BJ (cell line): ENCODE data around the gene LITAF. TPM values are rescaled to one million over a fixed set of nuclear protein-coding genes. Genes with fewer than 3 reads are reported as not detected.
"Not testable (repeated sequence)": the region's sequence is repeated elsewhere in the genome, so short reads cannot be mapped to it uniquely, and the experiment has no call there.

ENCODE experiments used
- CTCF ChIA-PET: fragments of 350-600 bp; formaldehyde crosslinking; extraction: SDS; loops from one replicate; lab custom pipeline; 2021; ENCODE audit warnings: antibody characterized with exemption, inconsistent platforms; lab: Yijun Ruan, JAX
- POLR2A ChIA-PET: fragments of 300-600 bp; sonication (Branson Sonifier 250); formaldehyde crosslinking; extraction: SDS; loops from one replicate; lab custom pipeline; 2021; ENCODE audit warnings: antibody characterized with exemption; lab: Charles Lee
- DNase-seq: peaks from one replicate; pipeline ENCODE4 v3.0.0-alpha.2; 2011; ENCODE audit warnings: low read depth
- H3K27me3 ChIP-seq: 2 replicates; pipeline ENCODE4 v1.6.0; 2011; ENCODE audit warnings: low read length; ENCODE audit not compliant: control insufficient read depth, insufficient read depth
- H3K36me3 ChIP-seq: 2 replicates; pipeline ENCODE4 v1.5.1; 2011; ENCODE audit warnings: low read length; ENCODE audit not compliant: control insufficient read depth, insufficient read depth
- H3K4me3 ChIP-seq: 2 replicates; pipeline ENCODE4 v1.5.1; 2011; ENCODE audit warnings: low read depth, mild to moderate bottlenecking, control low read depth, low read length
- polyA plus RNA-seq: library from polyadenylated mRNA; depleted of rRNA; stranded (reverse); fragments of >200 nt; gene quantifications from 2 replicates; pipeline ENCODE4 v1.2.3, GENCODE V29; 2011
- TF ChIP-seq, protein P1 (sequence below): IDR thresholded peaks from 2 replicates; pipeline ENCODE4 v1.5.1; 2011; ENCODE audit warnings: low read depth, mild to moderate bottlenecking, control low read depth, inconsistent platforms, low read length, moderate library complexity; ENCODE audit not compliant: insufficient read depth

Gene LITAF
- polyA plus RNA-seq, 1 experiment: 212 TPM

DNA sequence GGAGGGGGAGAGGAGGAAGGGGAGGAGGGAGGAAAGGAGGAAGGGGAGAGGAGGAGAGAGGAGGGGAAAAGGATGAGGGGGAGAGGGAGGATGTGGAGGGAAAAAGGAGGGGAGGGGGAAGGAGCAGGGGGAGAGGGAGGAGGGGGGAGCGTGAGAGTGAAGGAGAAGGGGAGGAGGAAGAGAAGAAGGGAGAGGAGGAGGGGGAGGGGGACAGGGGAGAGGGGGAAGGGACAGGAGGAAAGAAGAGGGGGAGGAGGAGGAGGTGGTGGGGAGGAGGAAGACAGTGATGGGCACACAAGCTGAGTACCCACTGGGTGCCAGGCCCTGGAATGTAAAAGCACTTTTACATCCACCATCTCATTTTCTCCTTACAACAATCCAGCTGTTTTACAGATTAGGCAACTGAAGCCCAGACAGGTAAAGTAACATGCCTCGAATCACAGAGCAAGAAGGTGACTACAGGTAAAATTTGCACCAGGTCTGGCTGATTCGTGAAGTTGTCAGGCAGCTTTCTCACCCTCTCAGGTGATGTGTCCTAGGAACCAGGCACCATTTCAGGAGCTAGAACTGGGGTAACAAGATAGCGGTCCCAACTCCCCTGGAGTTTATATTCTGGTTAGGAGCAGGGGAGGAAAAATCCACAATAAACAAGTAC is 10.0 kb upstream of the LITAF start:
- DNase-seq: no peak
- no peaks in the 10 kb centered on the region for H3K27me3 ChIP-seq
- TF ChIP-seq, protein P1, sequence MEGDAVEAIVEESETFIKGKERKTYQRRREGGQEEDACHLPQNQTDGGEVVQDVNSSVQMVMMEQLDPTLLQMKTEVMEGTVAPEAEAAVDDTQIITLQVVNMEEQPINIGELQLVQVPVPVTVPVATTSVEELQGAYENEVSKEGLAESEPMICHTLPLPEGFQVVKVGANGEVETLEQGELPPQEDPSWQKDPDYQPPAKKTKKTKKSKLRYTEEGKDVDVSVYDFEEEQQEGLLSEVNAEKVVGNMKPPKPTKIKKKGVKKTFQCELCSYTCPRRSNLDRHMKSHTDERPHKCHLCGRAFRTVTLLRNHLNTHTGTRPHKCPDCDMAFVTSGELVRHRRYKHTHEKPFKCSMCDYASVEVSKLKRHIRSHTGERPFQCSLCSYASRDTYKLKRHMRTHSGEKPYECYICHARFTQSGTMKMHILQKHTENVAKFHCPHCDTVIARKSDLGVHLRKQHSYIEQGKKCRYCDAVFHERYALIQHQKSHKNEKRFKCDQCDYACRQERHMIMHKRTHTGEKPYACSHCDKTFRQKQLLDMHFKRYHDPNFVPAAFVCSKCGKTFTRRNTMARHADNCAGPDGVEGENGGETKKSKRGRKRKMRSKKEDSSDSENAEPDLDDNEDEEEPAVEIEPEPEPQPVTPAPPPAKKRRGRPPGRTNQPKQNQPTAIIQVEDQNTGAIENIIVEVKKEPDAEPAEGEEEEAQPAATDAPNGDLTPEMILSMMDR: no peak
- H3K4me3 ChIP-seq: no peak overlapping the region
- H3K36me3 ChIP-seq: no peaks in the 10 kb centered on the region
- ChIA-PET POLR2A (interaction anchor here (0.5 kb wide), 1 partner anchor 20 kb away, joined by 3 read pairs; no protein-coding TSS in a partner anchor), CTCF (interaction anchor here (0.8 to 1.0 kb wide), 2 partner anchors 38 to 189 kb away, joined by 3 read pairs; no protein-coding TSS in a partner anchor)

DNA sequence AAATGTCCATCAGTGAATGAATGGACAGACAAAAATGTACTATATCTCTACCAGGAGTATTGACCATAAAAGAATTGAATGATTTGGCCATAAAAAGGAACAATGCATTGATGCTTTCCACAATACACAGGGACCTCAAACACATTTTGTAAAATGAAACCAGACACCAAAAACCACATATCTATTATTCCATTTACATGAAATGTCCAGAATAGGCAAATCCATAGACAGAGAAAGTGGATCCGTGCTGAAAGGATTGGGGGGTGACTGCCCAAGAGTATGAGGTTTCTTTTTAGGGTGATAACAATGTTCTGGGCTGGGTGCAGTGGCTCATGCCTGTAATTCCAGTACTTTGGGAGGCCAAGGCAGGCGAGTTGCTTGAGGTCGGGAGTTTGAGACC is 6.9 kb upstream of the LITAF start:
- CTCF ChIA-PET: no interaction called here
- POLR2A ChIA-PET: no interaction called here
- TF ChIP-seq, protein P1: no peak
- H3K36me3 ChIP-seq: no peaks in the 10 kb centered on the region
- no peak overlapping the region for H3K4me3 ChIP-seq
- no peak for DNase-seq
- no peaks in the 10 kb centered on the region for H3K27me3 ChIP-seq

DNA sequence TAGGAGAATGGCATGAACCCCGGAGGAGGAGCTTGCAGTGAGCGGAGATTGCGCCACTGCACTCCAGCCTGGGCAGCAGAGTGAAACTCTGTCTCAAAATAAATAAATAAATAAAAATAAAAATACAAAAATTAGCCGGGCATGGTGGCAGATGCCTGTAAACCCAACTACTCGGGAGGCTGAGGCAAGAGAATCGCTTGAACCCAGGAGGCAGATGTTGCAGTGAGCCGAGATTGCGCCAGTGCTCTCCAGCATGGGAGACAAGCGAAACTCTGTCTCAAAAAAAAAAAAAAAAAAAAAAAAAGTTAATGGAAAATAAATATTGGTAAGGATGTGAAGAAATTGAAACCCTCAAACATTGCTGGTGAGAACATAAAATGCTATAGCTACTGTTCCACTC is 6.4 kb upstream of the LITAF start:
- H3K4me3 ChIP-seq, POLR2A ChIA-PET, H3K27me3 ChIP-seq, H3K36me3 ChIP-seq, DNase-seq, CTCF ChIA-PET: not testable (repeated sequence)

GRCh38 chr16:11591630-11592029 is 4.9 kb upstream of the LITAF start:
- H3K4me3 ChIP-seq, CTCF ChIA-PET, POLR2A ChIA-PET, H3K27me3 ChIP-seq, H3K36me3 ChIP-seq, DNase-seq: not testable (repeated sequence)

GRCh38 chr16:11589198-11589550 is 2.5 kb upstream of the LITAF start:
- H3K36me3 ChIP-seq: no peaks in the 10 kb centered on the region
- ChIA-PET POLR2A (no interaction called here), CTCF (interaction anchor here (0.6 to 1.2 kb wide), 5 partner anchors 10 to 654 kb away, joined by 3 read pairs; no protein-coding TSS in a partner anchor)
- no peak for DNase-seq
- no peaks in the 10 kb centered on the region for H3K27me3 ChIP-seq
- TF ChIP-seq, protein P1: no peak
- H3K4me3 ChIP-seq: no peak overlapping the region

DNA sequence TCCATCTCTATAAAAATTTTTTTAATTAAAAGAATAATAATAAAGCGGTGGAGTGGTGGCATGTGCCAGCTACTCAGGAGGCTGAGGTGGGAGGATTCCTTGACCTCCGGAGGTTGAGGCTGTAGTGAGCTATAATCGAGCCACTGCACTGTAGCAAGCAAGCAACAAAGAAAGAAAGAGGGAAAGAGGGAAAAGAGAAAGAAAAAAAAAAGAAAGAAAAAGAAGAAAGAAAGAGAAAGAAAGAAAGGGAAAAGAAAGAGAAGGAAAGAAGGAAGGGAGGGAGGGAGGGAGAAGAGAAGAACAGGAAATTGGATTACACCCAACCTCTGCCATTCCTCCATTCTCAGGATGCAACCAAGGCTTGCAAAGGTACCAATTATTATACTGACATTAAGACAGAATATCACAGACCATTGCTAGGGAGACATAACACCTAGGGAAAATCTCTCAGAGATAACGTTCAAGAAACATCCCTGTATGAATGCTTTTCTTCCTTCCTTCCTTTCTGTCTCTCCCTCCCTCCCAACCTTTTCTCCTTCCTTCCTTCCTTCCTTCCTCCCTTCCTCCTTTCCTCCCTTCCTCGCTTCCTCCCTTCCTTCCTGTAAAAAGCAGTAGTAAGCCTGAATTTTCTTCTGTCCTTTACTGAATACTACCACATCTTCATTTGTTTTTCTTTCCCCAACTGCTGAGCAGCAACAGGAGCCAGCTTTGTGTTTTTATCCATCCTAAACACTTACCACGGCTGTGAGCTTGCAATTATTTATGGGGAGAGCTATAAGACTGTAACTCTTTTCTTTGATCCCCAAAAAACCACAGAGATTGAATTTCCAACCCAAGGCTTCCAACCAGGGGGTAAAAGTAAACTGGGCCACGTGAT is 1.8 kb upstream of the LITAF start:
- DNase-seq: no peak

More for the DNA sequence above, 1.8 kb upstream of the LITAF start:
- Histone ChIP-seq H3K36me3 (no peaks in the 10 kb centered on the region), H3K27me3 (no peaks in the 10 kb centered on the region), H3K4me3 (no peak overlapping the region)
- ChIA-PET POLR2A (no interaction called here), CTCF (interaction anchor here (1.0 to 2.0 kb wide), 4 partner anchors 10 to 54 kb away, joined by 3 to 4 read pairs (median 3); no protein-coding TSS in a partner anchor)
- TF ChIP-seq, protein P1: no peak
